ENCODE measurements around the gene PDSS2.

DNA sequence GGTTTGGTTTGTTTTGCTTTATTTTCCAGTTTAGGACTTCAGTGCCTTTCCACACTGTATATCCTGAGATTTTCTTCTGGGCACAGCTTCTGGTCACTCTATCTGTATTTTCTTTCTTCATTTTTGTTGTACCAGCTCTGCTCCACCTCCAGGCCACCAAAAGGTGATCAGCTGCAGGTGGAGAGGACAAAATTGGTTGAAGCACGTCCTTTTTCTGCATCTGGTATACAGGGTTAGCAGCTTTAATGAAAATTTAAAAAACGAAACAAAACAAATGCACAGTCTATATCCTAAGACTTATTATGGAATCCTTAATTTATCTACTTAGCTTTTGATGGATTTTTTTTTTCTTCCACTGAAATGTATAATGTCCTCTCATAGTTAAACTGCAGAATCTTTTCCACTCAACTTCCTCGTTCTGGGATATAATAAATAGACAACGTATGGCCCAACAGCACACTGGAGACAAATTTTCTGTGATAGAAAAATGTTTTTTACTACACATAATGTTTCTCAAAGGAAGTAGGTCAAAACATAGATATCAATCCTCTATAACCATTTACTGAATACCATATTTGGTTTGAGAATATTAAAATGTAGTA is 19.8 kb upstream of the PDSS2 start:
- TF ChIP-seq EZH2 (IDR thresholded peaks at IDR 0.05; ENCODE audit: low read depth) (no peak), CTCF (conservative IDR thresholded peaks at IDR 0.05) (no peak)
